IMR-90 (cell line): ENCODE measurements around the gene CABP1. TPM values are rescaled to one million over a fixed set of nuclear protein-coding genes. Genes with fewer than 3 reads are reported as not detected.

Experiments used
- ATAC-seq: fragments of 200-7000 bp; cut with Tn5 transposase; 2 replicates; pipeline ENCODE4 v1.9.1; 2020; ENCODE audit warnings: low read depth, mild to moderate bottlenecking, moderate library complexity
- BruUV-seq: library from RNA; stranded (reverse); fragments of 400-500 nt; replicated peaks from 2 replicates; lab custom pipeline; 2021; lab: Mats Ljungman, UMichigan
- CTCF ChIA-PET: fragments of 300-600 bp; formaldehyde crosslinking; extraction: SDS; loops from one replicate; lab custom pipeline; 2021; ENCODE audit warnings: antibody characterized with exemption; lab: Yijun Ruan, JAX
- POLR2A ChIA-PET: fragments of 300-600 bp; sonication (Branson Sonifier 250); formaldehyde crosslinking; loops from one replicate; lab custom pipeline; 2022; ENCODE audit warnings: antibody characterized with exemption; ENCODE audit not compliant: unreplicated experiment; lab: Charles Lee
- DNase-seq: peaks from one replicate; pipeline ENCODE4 v3.0.0; 2013
- H2AFZ ChIP-seq: replicated peaks from 2 replicates; pipeline ENCODE3; 2013; ENCODE audit warnings: low read length, mild to moderate bottlenecking; ENCODE audit not compliant: poor library complexity
- H2AK5ac ChIP-seq: 2 replicates; pipeline ENCODE4 v1.6.1; 2013; ENCODE audit warnings: low read depth, low read length, inconsistent platforms
- H2AK9ac ChIP-seq: replicated peaks from 2 replicates; pipeline ENCODE3; 2013; ENCODE audit warnings: mild to moderate bottlenecking, low read depth, low read length, moderate library complexity; ENCODE audit not compliant: poor library complexity
- H2BK120ac ChIP-seq: 2 replicates; pipeline ENCODE4 v1.6.1; 2013; ENCODE audit warnings: low read depth, low read length, inconsistent platforms
- H2BK15ac ChIP-seq: 3 replicates; pipeline ENCODE4 v1.6.1; 2013; ENCODE audit warnings: low read depth, low read length, inconsistent platforms
- H2BK20ac ChIP-seq: 2 replicates; pipeline ENCODE4 v1.6.1; 2013; ENCODE audit warnings: low read depth, mild to moderate bottlenecking, inconsistent platforms, low read length, moderate library complexity
- H2BK5ac ChIP-seq: 2 replicates; pipeline ENCODE4 v1.6.1; 2013; ENCODE audit warnings: mild to moderate bottlenecking, low read depth, low read length, inconsistent platforms; ENCODE audit not compliant: poor library complexity, severe bottlenecking
- H3K14ac ChIP-seq: replicated peaks from 2 replicates; pipeline ENCODE4 v1.6.1; 2013; ENCODE audit warnings: low read depth, low read length, inconsistent platforms
- H3K18ac ChIP-seq: 2 replicates; pipeline ENCODE4 v1.6.1; 2013; ENCODE audit warnings: low read depth, low read length, control low read depth
- H3K23ac ChIP-seq: 2 replicates; pipeline ENCODE4 v1.6.1; 2013; ENCODE audit warnings: low read depth, low read length, inconsistent platforms
- H3K27ac ChIP-seq: 2 replicates; pipeline ENCODE4 v1.5.1; 2013; ENCODE audit warnings: mild to moderate bottlenecking, control low read depth, low read length; ENCODE audit not compliant: insufficient read depth
- H3K27me3 ChIP-seq: 2 replicates; pipeline ENCODE4 v1.6.1; 2013; ENCODE audit warnings: low read length; ENCODE audit not compliant: control insufficient read depth, insufficient read depth
- H3K36me3 ChIP-seq: 2 replicates; pipeline ENCODE4 v1.6.1; 2013; ENCODE audit warnings: low read length, mixed read lengths; ENCODE audit not compliant: control insufficient read depth, insufficient read depth
- H3K4ac ChIP-seq: 2 replicates; pipeline ENCODE4 v1.6.1; 2013; ENCODE audit warnings: low read depth, low read length, inconsistent platforms
- H3K4me1 ChIP-seq: 2 replicates; pipeline ENCODE4 v1.6.1; 2013; ENCODE audit warnings: low read length, mixed read lengths; ENCODE audit not compliant: control insufficient read depth, insufficient read depth
- H3K4me2 ChIP-seq: 2 replicates; pipeline ENCODE4 v1.6.1; 2013; ENCODE audit warnings: low read depth, mild to moderate bottlenecking, control low read depth, low read length, moderate library complexity
- H3K4me3 ChIP-seq: 2 replicates; pipeline ENCODE4 v1.5.1; 2013; ENCODE audit warnings: low read depth, mild to moderate bottlenecking, control low read depth, low read length, moderate library complexity; ENCODE audit not compliant: insufficient read depth
- H3K56ac ChIP-seq: 2 replicates; pipeline ENCODE4 v1.6.1; 2013; ENCODE audit warnings: low read length, inconsistent platforms; ENCODE audit not compliant: insufficient read depth; ENCODE audit errors: extremely low read depth
- H3K79me1 ChIP-seq, 2 experiments: 2 replicates each; pipeline ENCODE4 v1.6.1; 2013; ENCODE audit warnings: low read length in 2 of 2, inconsistent platforms in 1 of 2, low read depth in 1 of 2
- H3K9ac ChIP-seq: 2 replicates; pipeline ENCODE4 v1.6.1; 2013; ENCODE audit warnings: low read depth, low read length, control low read depth
- H3K9me1 ChIP-seq: 2 replicates; pipeline ENCODE4 v1.6.1; 2013; ENCODE audit warnings: low read length, inconsistent platforms; ENCODE audit not compliant: insufficient read depth
- H3K9me3 ChIP-seq: 2 replicates; pipeline ENCODE4 v1.6.1; 2013; ENCODE audit warnings: low read length; ENCODE audit not compliant: control insufficient read depth, insufficient read depth
- H4K20me1 ChIP-seq: 2 replicates; pipeline ENCODE4 v1.6.1; 2013; ENCODE audit warnings: low read length, inconsistent platforms; ENCODE audit not compliant: insufficient read depth
- H4K5ac ChIP-seq: 2 replicates; pipeline ENCODE4 v1.6.1; 2013; ENCODE audit warnings: mild to moderate bottlenecking, low read depth, low read length, control low read depth
- H4K8ac ChIP-seq, 2 experiments: 2 replicates each; pipeline ENCODE4 v1.6.1; 2013; ENCODE audit warnings: low read depth in 2 of 2, low read length in 2 of 2, control low read depth in 1 of 2, inconsistent platforms in 1 of 2
- H4K91ac ChIP-seq: 2 replicates; pipeline ENCODE4 v1.6.1; 2013; ENCODE audit warnings: low read depth, low read length, inconsistent platforms; ENCODE audit not compliant: insufficient read depth
- CEBPB ChIP-seq: IDR thresholded peaks from 2 replicates; pipeline ENCODE4 v1.6.1; 2012; ENCODE audit warnings: low read depth, low read length, improper control_type of control experiment
- CTCF ChIP-seq: conservative IDR thresholded peaks from 2 replicates; pipeline ENCODE4 v1.5.1; 2012; ENCODE audit warnings: mild to moderate bottlenecking, low read depth, low read length, improper control_type of control experiment
- FOS ChIP-seq: fragments of 150-350 bp; IDR thresholded peaks from 2 replicates; pipeline ENCODE4 v1.6.1; 2016; ENCODE audit warnings: low read depth, low read length
- MXI1 ChIP-seq: IDR thresholded peaks from 2 replicates; pipeline ENCODE4 v1.6.1; 2012; ENCODE audit warnings: low read depth, mild to moderate bottlenecking, low read length, moderate library complexity, borderline replicate concordance
- NFE2L2 ChIP-seq: fragments of 150-350 bp; IDR thresholded peaks from 2 replicates; pipeline ENCODE4 v1.6.1; 2016; ENCODE audit warnings: low read depth, mild to moderate bottlenecking, low read length
- POLR2A ChIP-seq: IDR thresholded peaks from 2 replicates; pipeline ENCODE4 v1.6.1; 2012; ENCODE audit warnings: mild to moderate bottlenecking, low read depth, low read length
- RAD21 ChIP-seq: IDR thresholded peaks from 2 replicates; pipeline ENCODE4 v1.6.1; 2012; ENCODE audit warnings: low read length, improper control_type of control experiment
- RCOR1 ChIP-seq: IDR thresholded peaks from 2 replicates; pipeline ENCODE4 v1.6.1; 2012; ENCODE audit warnings: mild to moderate bottlenecking, low read length, improper control_type of control experiment; ENCODE audit not compliant: insufficient replicate concordance
- WGBS, 2 experiments: methylation state at CpG; one replicate each; pipeline versions ENCODE4 v1.1.5 to v1.1.7; 2013; ENCODE audit warnings: missing lambda C conversion rate in 2 of 2; ENCODE audit not compliant: insufficient read length in 1 of 2; ENCODE audit errors: extremely low coverage in 2 of 2; 5-methylcytosine and 5-hydroxymethylcytosine counted together
- dilution Hi-C: fragments of 300-500 bp; cut with HindIII; formaldehyde crosslinking; loops from one replicate; pipeline ENCODE4 v1.14.3; 2018; ENCODE audit warnings: low sequenced_read_pairs; ENCODE audit not compliant: unreplicated experiment
- in situ Hi-C: fragments of 300-500 bp; cut with MboI; formaldehyde crosslinking; loops from 3 replicates; pipeline ENCODE4 v1.14.3; 2019; ENCODE audit warnings: low sequenced_read_pairs, inconsistent platforms, mixed read lengths
- intact Hi-C: fragments of 100-400 bp; cut with micrococcal nuclease; formaldehyde crosslinking; loops from 2 replicates; pipeline ENCODE4 v1.10.0; 2022
- polyA plus RNA-seq, 3 experiments: library from polyadenylated mRNA; depleted of rRNA; stranded (reverse); fragments of >200 nt; gene quantifications; 2 replicates each; pipeline ENCODE4 v1.2.3, GENCODE V29; 2012; ENCODE audit warnings: low replicate concordance in 1 of 3
- total RNA-seq: library from RNA; depleted of rRNA; stranded (reverse); fragments of >200 nt; gene quantifications from 2 replicates; pipeline ENCODE4 v1.2.3, GENCODE V29; 2012
- TF ChIP-seq, protein P1 (sequence below): fragments of 150-350 bp; IDR thresholded peaks from 2 replicates; pipeline ENCODE4 v1.6.1; 2016; ENCODE audit warnings: low read depth, mild to moderate bottlenecking, low read length, moderate library complexity, borderline replicate concordance

CABP1 gene
- total and polyA plus RNA-seq, 2 of the 4 experiments (the other 2 are of a cell fraction): 0.54 to 1.1 TPM

- no peak overlapping the region for H2BK15ac ChIP-seq
- peaks cover 53% of the 10 kb centered on the region for H3K36me3 ChIP-seq
- peaks cover 24% of the 10 kb centered on the region for H3K9me1 ChIP-seq
- H4K20me1 ChIP-seq: peaks cover 38% of the 10 kb centered on the region
- no peak overlapping the region for H2AK9ac ChIP-seq
- H3K18ac ChIP-seq: no peak overlapping the region
- no peak overlapping the region for H3K23ac ChIP-seq
- intact Hi-C loops: no loop called here
- H3K14ac ChIP-seq: no peak overlapping the region
- ATAC-seq: no peak
- no peak overlapping the region for H3K4ac ChIP-seq
- H4K8ac ChIP-seq: no peak overlapping the region
- no peaks in the 10 kb centered on the region for H3K27me3 ChIP-seq
- H2AFZ ChIP-seq: no peak overlapping the region
- no peak overlapping the region for H3K4me2 ChIP-seq
- 83% methylated on average over 2 of the region's 6 CpGs; no CpG with 5 or more reads in 1 of the 2 experiments for WGBS, 2 experiments
- H2BK5ac ChIP-seq: no peak overlapping the region
- BruUV-seq: no TSS peak
- H2BK120ac ChIP-seq: no peak overlapping the region
- H3K79me1 ChIP-seq: peaks cover 23 to 44% of the 10 kb centered on the region in 2 experiments
- no peak overlapping the region for H3K9ac ChIP-seq
- ChIA-PET CTCF (no interaction called here), POLR2A (no interaction called here)
- no peak overlapping the region for H3K4me3 ChIP-seq
- H4K91ac ChIP-seq: no peak overlapping the region
- no peak overlapping the region for H2BK20ac ChIP-seq
- in situ Hi-C loops: no loop called here
- no peak overlapping the region for H3K27ac ChIP-seq
- H4K5ac ChIP-seq: no peak overlapping the region
- dilution Hi-C loops: no loop called here
- no peak for DNase-seq
- H3K56ac ChIP-seq: no peak overlapping the region
- H2AK5ac ChIP-seq: no peak overlapping the region
- H3K4me1 ChIP-seq: peaks cover 3% of the 10 kb centered on the region
- TF ChIP-seq, protein P1, sequence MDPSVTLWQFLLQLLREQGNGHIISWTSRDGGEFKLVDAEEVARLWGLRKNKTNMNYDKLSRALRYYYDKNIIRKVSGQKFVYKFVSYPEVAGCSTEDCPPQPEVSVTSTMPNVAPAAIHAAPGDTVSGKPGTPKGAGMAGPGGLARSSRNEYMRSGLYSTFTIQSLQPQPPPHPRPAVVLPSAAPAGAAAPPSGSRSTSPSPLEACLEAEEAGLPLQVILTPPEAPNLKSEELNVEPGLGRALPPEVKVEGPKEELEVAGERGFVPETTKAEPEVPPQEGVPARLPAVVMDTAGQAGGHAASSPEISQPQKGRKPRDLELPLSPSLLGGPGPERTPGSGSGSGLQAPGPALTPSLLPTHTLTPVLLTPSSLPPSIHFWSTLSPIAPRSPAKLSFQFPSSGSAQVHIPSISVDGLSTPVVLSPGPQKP: no peak
- no peak for TF ChIP-seq MXI1
- TF ChIP-seq RAD21: no peak
- TF ChIP-seq FOS: no peak
- no peak for TF ChIP-seq CEBPB
- TF ChIP-seq NFE2L2: no peak
- TF ChIP-seq CTCF: no peak
- TF ChIP-seq RCOR1: no peak
- no peak for TF ChIP-seq POLR2A
- no peaks in the 10 kb centered on the region for H3K9me3 ChIP-seq
Observed at GRCh38 chr12:120696626-120697025, 56.2 kb downstream of the CABP1 start.
